GM15510 (cell line): ENCODE data around the gene FUT3.

ENCODE experiments used
- POLR2A ChIP-seq: IDR thresholded peaks from 3 replicates; pipeline ENCODE4 v1.6.1; 2011; ENCODE audit warnings: borderline replicate concordance; ENCODE audit not compliant: insufficient read length; ENCODE audit errors: extremely low read depth

Gene FUT3

GRCh38 chr19:5851302-5851701, at the start of gene FUT3:
Gene FUT3, minus strand, starts transcription at chr19:5851449.
- TF ChIP-seq POLR2A = no peak

GRCh38 chr19:5900976-5901375, 49.7 kb upstream of the FUT3 start:
- TF ChIP-seq POLR2A = no peak

- no peak for TF ChIP-seq POLR2A
Observed at GRCh38 chr19:5899728-5900526, 48.7 kb upstream of the FUT3 start.

- no peak for TF ChIP-seq POLR2A
Observed at GRCh38 chr19:5897189-5897969, 46.1 kb upstream of the FUT3 start.

- no peak for TF ChIP-seq POLR2A
Observed at GRCh38 chr19:5896365-5897076, 45.3 kb upstream of the FUT3 start.

- TF ChIP-seq POLR2A = no peak
Observed at GRCh38 chr19:5895890-5896289, 44.6 kb upstream of the FUT3 start.

- TF ChIP-seq POLR2A = no peak
Observed at GRCh38 chr19:5895409-5895808, 44.2 kb upstream of the FUT3 start.

GRCh38 chr19:5894704-5895349, 43.6 kb upstream of the FUT3 start:
- no peak for TF ChIP-seq POLR2A

GRCh38 chr19:5893907-5894703, 42.9 kb upstream of the FUT3 start:
- TF ChIP-seq POLR2A = no peak

- TF ChIP-seq POLR2A = no peak
Observed at GRCh38 chr19:5893296-5893903, 42.2 kb upstream of the FUT3 start.

- no peak for TF ChIP-seq POLR2A
Observed at GRCh38 chr19:5892772-5893275, 41.6 kb upstream of the FUT3 start.

GRCh38 chr19:5891938-5892771, 40.9 kb upstream of the FUT3 start:
- no peak for TF ChIP-seq POLR2A

GRCh38 chr19:5891572-5891937, 40.3 kb upstream of the FUT3 start:
- no peak for TF ChIP-seq POLR2A

GRCh38 chr19:5890099-5890498, 38.9 kb upstream of the FUT3 start:
- no peak for TF ChIP-seq POLR2A
